ENCODE measurements around the gene DIO3. TPM values are rescaled to one million over a fixed set of nuclear protein-coding genes. Genes with fewer than 3 reads are reported as not detected.

Gene DIO3
- total RNA-seq, 1 experiment from 2014 or later, result 2.3 TPM

DNA sequence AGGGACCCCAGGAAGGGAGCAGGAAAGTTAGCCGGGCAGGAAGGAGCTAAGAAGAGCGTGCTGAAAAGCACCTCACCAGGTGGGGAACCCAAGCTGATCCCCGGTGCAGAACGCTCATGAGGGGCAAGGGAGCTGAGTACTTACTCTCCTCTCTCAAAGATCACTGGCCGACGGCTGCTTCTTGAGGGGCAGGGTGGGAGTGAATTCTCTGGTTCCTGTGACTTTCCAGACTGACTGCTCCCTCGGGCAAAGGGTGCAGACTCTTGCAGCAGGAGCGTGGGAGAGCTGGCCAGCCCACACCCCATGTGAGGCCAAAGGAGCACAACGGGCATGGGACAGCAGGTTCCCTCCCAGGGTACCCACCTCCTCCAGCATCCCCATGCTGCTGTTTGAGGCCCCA lies 44.9 kb upstream of the DIO3 start:
- DNase-seq, result no peak
- H3K27ac Mint-ChIP-seq (ENCODE audit: unreplicated experiment), result no peak overlapping the region
- peaks cover 5% of the 10 kb centered on the region for H3K36me3 Mint-ChIP-seq (ENCODE audit: insufficient read depth, unreplicated experiment)
- no peaks in the 10 kb centered on the region for H3K9me3 Mint-ChIP-seq (ENCODE audit: low read depth, unreplicated experiment)
- H3K4me1 Mint-ChIP-seq (ENCODE audit: low read depth, unreplicated experiment), result no peaks in the 10 kb centered on the region
- no TSS peak for BruUV-seq (replicated peaks)
- H3K4me3 Mint-ChIP-seq (ENCODE audit: low read depth, unreplicated experiment), result no peak overlapping the region
- TF ChIP-seq, protein P1, sequence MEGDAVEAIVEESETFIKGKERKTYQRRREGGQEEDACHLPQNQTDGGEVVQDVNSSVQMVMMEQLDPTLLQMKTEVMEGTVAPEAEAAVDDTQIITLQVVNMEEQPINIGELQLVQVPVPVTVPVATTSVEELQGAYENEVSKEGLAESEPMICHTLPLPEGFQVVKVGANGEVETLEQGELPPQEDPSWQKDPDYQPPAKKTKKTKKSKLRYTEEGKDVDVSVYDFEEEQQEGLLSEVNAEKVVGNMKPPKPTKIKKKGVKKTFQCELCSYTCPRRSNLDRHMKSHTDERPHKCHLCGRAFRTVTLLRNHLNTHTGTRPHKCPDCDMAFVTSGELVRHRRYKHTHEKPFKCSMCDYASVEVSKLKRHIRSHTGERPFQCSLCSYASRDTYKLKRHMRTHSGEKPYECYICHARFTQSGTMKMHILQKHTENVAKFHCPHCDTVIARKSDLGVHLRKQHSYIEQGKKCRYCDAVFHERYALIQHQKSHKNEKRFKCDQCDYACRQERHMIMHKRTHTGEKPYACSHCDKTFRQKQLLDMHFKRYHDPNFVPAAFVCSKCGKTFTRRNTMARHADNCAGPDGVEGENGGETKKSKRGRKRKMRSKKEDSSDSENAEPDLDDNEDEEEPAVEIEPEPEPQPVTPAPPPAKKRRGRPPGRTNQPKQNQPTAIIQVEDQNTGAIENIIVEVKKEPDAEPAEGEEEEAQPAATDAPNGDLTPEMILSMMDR (IDR thresholded peaks at IDR 0.05; ENCODE audit: unreplicated experiment), result no peak
- CTCF ChIA-PET, result no interaction called here
- no peaks in the 10 kb centered on the region for H3K27me3 Mint-ChIP-seq (ENCODE audit: unreplicated experiment)
- intact Hi-C loops (cut with micrococcal nuclease; ENCODE audit: unreplicated experiment), result no loop called here

DNA sequence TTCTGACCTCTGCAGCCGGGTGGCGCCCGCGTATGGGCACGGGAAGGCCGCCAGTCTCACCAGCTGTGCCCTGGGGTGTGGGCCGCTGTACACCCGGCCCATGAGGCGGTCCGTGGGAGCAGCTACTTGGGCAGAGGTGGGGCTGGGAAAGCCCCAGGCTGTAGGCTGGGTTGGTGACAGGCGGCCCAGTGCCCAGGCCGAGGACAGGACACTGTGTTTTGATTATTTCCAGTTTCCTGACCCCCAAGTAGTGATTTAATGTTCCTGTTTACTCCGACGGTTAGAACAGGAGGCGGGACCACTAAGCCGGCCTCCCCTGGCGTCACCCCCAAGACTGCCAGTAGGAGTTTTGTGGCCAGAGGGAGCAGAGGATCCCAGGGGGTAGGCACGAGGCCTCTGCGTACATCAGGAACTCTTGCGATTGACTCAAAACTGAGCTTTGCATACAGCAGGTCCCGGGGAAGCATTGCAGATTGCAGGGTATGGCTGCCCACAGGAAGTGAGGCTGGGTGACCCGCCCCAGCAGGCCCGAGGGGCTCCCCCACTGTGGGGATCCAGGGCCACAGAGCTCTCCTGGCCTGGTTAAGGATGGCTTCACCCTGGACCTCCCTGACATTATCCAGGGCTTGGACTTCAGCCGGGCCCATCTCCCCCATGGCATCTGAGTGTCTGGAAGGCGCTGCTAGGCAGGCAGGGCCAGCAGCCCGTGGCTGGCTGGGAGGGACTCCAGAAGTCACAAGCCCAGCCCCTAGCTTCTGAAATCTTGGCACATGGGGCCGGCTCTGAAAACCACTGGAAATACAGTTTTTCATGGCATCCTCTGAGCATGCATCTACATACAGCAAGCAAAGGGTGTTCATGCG lies 42.5 kb upstream of the DIO3 start:
- H3K4me3 Mint-ChIP-seq (ENCODE audit: low read depth, unreplicated experiment), result no peak overlapping the region
- peaks cover 5% of the 10 kb centered on the region for H3K36me3 Mint-ChIP-seq (ENCODE audit: insufficient read depth, unreplicated experiment)
- no TSS peak for BruUV-seq (replicated peaks)
- H3K27ac Mint-ChIP-seq (ENCODE audit: unreplicated experiment), result no peak overlapping the region
- TF ChIP-seq, protein P1 (IDR thresholded peaks at IDR 0.05; ENCODE audit: unreplicated experiment), result no peak
- CTCF ChIA-PET, result no interaction called here
- H3K4me1 Mint-ChIP-seq (ENCODE audit: low read depth, unreplicated experiment), result no peaks in the 10 kb centered on the region
- DNase-seq, result no peak
- intact Hi-C loops (cut with micrococcal nuclease; ENCODE audit: unreplicated experiment), result no loop called here
- H3K9me3 Mint-ChIP-seq (ENCODE audit: low read depth, unreplicated experiment), result no peaks in the 10 kb centered on the region
- H3K27me3 Mint-ChIP-seq (ENCODE audit: unreplicated experiment), result no peaks in the 10 kb centered on the region

DNA sequence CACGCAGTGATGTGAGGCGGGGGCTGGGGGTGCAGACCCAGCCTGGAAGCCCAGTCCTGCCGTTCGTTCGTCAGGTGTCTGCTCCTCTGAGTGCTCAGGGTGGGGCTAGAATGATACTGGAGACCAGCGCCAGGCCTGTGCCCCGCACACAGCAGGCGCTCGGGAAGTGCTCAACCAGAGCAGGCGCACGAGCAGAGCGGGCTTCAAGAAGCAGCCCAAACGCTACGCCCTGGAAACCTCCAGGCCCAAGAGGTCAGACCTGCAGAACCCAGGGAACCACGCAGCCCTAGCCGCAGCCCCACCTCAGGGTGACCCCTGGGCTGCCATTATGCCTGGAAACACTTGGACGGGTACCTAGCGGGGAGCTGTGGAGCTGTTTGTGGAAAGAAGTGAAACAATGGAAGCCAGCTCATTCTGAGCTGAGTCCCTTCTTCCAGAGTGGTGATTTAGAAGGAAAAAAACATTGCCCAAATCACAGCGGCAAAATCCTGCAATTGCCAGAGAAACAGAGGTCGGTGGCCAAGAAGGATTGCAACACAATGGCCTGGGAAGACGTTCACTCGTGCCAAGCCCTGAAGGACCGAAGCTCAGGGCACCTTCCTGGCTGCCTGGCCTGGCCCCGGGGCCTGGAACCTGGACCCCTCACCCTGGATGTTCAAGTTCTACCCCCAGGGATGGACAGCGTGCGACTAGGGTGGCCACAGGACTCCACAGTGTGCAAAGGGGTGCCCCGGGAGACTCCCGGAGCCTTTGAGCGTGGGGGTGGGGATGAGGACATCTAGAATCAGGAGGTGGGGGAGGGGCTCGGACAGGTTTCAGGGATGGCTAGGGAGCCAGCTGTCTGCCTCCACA lies 40.4 kb upstream of the DIO3 start:
- CTCF ChIA-PET, result no interaction called here
- H3K4me3 Mint-ChIP-seq (ENCODE audit: low read depth, unreplicated experiment), result no peak overlapping the region
- TF ChIP-seq, protein P1 (IDR thresholded peaks at IDR 0.05; ENCODE audit: unreplicated experiment), result no peak
- no peaks in the 10 kb centered on the region for H3K27me3 Mint-ChIP-seq (ENCODE audit: unreplicated experiment)
- no peaks in the 10 kb centered on the region for H3K36me3 Mint-ChIP-seq (ENCODE audit: insufficient read depth, unreplicated experiment)
- H3K4me1 Mint-ChIP-seq (ENCODE audit: low read depth, unreplicated experiment), result no peaks in the 10 kb centered on the region
- no peaks in the 10 kb centered on the region for H3K9me3 Mint-ChIP-seq (ENCODE audit: low read depth, unreplicated experiment)
- no TSS peak for BruUV-seq (replicated peaks)
- no peak overlapping the region for H3K27ac Mint-ChIP-seq (ENCODE audit: unreplicated experiment)
- DNase-seq, result no peak
- intact Hi-C loops (cut with micrococcal nuclease; ENCODE audit: unreplicated experiment), result no loop called here

DNA sequence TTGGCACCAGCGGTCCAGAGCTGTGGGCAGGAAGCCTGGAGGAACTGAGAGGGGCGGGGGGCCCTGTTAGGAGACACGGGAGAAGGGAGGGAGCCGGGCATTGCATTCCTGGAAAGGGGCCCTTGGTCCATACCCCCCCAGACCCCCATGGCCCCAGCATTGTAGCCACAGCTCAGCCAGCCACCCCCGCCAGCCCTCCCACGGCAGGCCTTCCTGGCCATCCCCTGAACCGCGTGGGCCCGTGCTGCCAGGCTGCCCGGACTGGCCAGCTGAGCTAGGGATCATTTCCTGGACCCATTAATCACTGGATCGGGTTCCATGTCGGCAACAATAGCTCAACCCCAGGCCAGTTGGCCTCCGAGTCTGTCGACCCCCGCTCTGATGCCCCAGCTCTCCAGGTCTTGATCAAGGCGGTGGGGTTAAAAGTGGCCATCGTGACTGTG lies 39.8 kb upstream of the DIO3 start:
- H3K4me1 Mint-ChIP-seq (ENCODE audit: low read depth, unreplicated experiment), result no peaks in the 10 kb centered on the region
- no peaks in the 10 kb centered on the region for H3K27me3 Mint-ChIP-seq (ENCODE audit: unreplicated experiment)
- H3K9me3 Mint-ChIP-seq (ENCODE audit: low read depth, unreplicated experiment), result no peaks in the 10 kb centered on the region
- no TSS peak for BruUV-seq (replicated peaks)
- no peak overlapping the region for H3K27ac Mint-ChIP-seq (ENCODE audit: unreplicated experiment)
- H3K4me3 Mint-ChIP-seq (ENCODE audit: low read depth, unreplicated experiment), result no peak overlapping the region
- CTCF ChIA-PET, result no interaction called here
- intact Hi-C loops (cut with micrococcal nuclease; ENCODE audit: unreplicated experiment), result no loop called here
- no peak for DNase-seq
- TF ChIP-seq, protein P1 (IDR thresholded peaks at IDR 0.05; ENCODE audit: unreplicated experiment), result no peak
- no peaks in the 10 kb centered on the region for H3K36me3 Mint-ChIP-seq (ENCODE audit: insufficient read depth, unreplicated experiment)

Measured in Calu3 (cell line).